Psoas muscle (tissue), 8 donors: Measurements from ENCODE around the gene SBNO2. TPM values are rescaled to one million over a fixed set of nuclear protein-coding genes. Genes with fewer than 3 reads are reported as not detected.

Experiments used
- ATAC-seq, 4 donors: fragments of 200-7000 bp; cut with Tn5 transposase; one replicate each; pipeline ENCODE4 v1.9.1; 2020; ENCODE audit warnings: moderate library complexity in 3 of 4, mild to moderate bottlenecking in 2 of 4
- DNase-seq, 2 donors: peaks; one replicate each; pipeline ENCODE4 v3.0.0-alpha.2; 2020
- H3K27ac ChIP-seq: fragments of 200-600 bp; one replicate; pipeline ENCODE4 v1.8.0; 2022
- H3K27me3 ChIP-seq, 3 donors: fragments of 200-600 bp in 1 of 3; one replicate each; pipeline versions ENCODE4 v1.6.1 to v1.8.0; 2013 to 2022; ENCODE audit warnings: low read length in 2 of 3, mild to moderate bottlenecking in 2 of 3, moderate library complexity in 1 of 3; ENCODE audit not compliant: insufficient read depth in 3 of 3
- H3K36me3 ChIP-seq, 2 donors: fragments of 200-600 bp in 1 of 2; one replicate each; pipeline versions ENCODE4 v1.6.1 to v1.8.0; 2013 to 2022; ENCODE audit warnings: low read depth in 1 of 2, mild to moderate bottlenecking in 1 of 2, moderate library complexity in 1 of 2; ENCODE audit not compliant: insufficient read depth in 1 of 2
- H3K4me1 ChIP-seq: fragments of 200-600 bp; one replicate; pipeline ENCODE4 v1.8.0; 2022
- H3K4me3 ChIP-seq: fragments of 200-600 bp; one replicate; pipeline ENCODE4 v1.8.0; 2022; ENCODE audit warnings: mild to moderate bottlenecking
- H3K9me3 ChIP-seq: fragments of 200-600 bp; one replicate; pipeline ENCODE4 v1.8.0; 2022
- CTCF ChIP-seq: fragments of 200-600 bp; IDR thresholded peaks from one replicate; pipeline ENCODE4 v1.8.0; 2022; ENCODE audit warnings: antibody characterized with exemption
- WGBS, 3 donors: extraction: QIAGEN DNeasy Blood & Tissue Kit; methylation state at CpG; one replicate each; pipeline versions ENCODE4 v1.1.6 to v1.1.7; 2013; 5-methylcytosine and 5-hydroxymethylcytosine counted together
- intact Hi-C, 2 donors: fragments of 100-400 bp; cut with DNase I; formaldehyde crosslinking; loops; one replicate each; pipeline versions ENCODE4 v1.11.0 to v1.14.2; 2022
- polyA plus RNA-seq, 3 donors: library from polyadenylated mRNA; stranded (reverse); fragments of 200-250 nt; gene quantifications; one replicate each; pipeline ENCODE4 v1.2.3, GENCODE V29; 2013
- total RNA-seq, 4 donors: library from RNA; stranded (reverse); fragmentation: NEBNext Ultra II Directional in 2 of 4; extraction: Animal tissue kit (Norgen Biotek cat#: 25700) in 2 of 4; gene quantifications; one replicate each; pipeline versions ENCODE4 v1.2.1 to v1.2.4, GENCODE V29; 2021 to 2023
- donor health status: healthy with polysubstance abuse.
- donor health status: DM: no; HTN: no; CAD: no; lungs with moderate emphysema.
- donor health status: Bipolar disorder and iron deficiency.
- donor health status: healthy.
- donor health status: DM: yes; HTN: yes; CAD: no.
- donor health status: DM: no; HTN: no; CAD: no.
- donor health status: DM: no; HTN: no; CAD: no.
- donor health status: DM: yes; HTN: yes; CAD: no.

The SBNO2 gene
- total and polyA plus RNA-seq, 7 donors: 18.5 to 138 (median 47.2) TPM

GRCh38 chr19:1172353-1173158 is 1.5 kb downstream of the SBNO2 start:
- Histone ChIP-seq H3K4me3 (peak overlapping the region; percentile 87), H3K36me3 (no peaks in the 10 kb centered on the region), H3K27me3 (peaks cover 0 to 2% (median 1%) of the 10 kb centered on the region in 3 donors), H3K9me3 (no peaks in the 10 kb centered on the region), H3K27ac (peak overlapping the region; percentile 92), H3K4me1 (peaks cover 24% of the 10 kb centered on the region)
- intact Hi-C loops: loop anchor here in 1 of 2 donors (5.0 kb wide), 1 partner anchor 40 kb away; no protein-coding TSS in a partner anchor
- no peak for TF ChIP-seq CTCF
- WGBS, 3 donors: 10 to 19% (median 13%) methylated on average over 28 to 36 of the region's 36 CpGs
- peak; percentile 79 to 85 for DNase-seq
- ATAC-seq: peak; percentile 67 to 82 (median 74)

DNA sequence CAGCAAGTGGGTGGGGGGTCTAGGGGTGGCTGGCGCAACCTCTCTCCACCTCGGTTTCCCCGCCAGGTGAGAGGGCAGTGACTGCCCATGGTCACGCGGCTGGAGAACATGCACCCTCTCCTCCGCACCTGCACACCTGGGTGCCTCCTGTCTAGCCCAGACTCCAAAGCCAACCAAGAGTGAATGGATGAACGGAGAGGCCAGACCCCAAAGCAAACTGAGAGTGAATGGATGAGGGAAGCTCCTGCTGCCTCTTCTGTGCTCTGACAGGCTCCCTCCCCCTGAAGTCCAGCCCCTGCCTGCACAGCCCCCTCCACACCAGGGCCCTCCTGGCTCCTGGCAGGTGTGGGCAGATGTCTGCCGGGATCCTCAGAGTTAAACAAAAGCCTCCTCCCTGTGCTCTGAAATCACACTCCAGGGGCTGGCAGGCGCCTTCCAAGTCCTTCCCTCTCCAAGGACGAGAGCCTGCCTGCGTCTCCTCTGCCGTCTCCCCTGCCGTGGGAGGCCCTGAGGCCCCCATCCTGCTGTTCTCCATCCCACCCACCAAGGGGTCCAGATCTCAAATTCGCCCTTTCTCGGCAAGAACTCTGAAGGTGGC is 2.2 kb downstream of the SBNO2 start:
- Histone ChIP-seq H3K27ac (peak overlapping the region; percentile 92), H3K36me3 (no peaks in the 10 kb centered on the region), H3K4me3 (peak overlapping the region; percentile 87), H3K9me3 (no peaks in the 10 kb centered on the region), H3K27me3 (peaks cover 0 to under 1% (median 0%) of the 10 kb centered on the region in 3 donors), H3K4me1 (peaks cover 19% of the 10 kb centered on the region)
- DNase-seq: peak in 1 of 2 donors; percentile 50
- TF ChIP-seq CTCF: no peak
- no peak for ATAC-seq
- intact Hi-C loops: loop anchor here in 1 of 2 donors (5.0 kb wide), 1 partner anchor 40 kb away; no protein-coding TSS in a partner anchor
- 63 to 80% (median 67%) methylated on average over 15 of the region's 15 CpGs for WGBS, 3 donors

DNA sequence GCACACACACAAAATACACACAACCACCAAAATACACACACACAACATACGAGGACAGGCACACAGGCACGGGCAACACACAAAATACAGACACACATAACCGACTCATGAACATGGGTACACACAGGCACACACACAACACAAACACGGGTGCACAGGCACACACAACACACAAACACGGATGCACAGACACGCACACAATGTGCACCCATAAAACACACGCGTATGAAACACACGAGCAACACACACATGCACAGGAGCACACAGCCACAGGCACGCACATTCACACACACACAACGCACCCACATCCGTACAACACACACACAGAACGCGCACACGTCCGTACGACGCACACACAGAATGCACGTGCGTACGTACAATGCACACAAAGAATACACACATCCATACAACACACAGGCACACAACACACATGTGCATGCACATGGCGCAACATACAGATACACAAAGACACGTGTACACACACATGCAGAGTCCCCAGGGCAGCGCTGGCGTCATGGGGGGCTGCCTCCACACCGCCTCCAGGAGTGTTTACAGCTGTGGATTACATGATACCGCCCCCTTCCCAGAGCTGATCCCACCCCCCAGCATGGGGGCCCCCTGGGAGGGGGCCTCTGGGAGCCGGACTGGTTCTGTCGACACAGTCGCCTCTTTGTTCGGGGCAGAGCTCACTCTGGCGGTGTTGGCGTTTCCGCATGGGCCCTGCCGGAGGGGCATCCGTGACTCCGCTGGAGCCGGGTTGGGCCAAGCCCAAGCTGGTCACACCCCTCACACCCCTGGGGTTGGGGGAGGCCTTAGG is 2.9 kb downstream of the SBNO2 start:
- DNase-seq (peak in 1 of 2 donors; percentile 53), ATAC-seq (no peak)
- Histone ChIP-seq H3K4me3 (peak overlapping the region; percentile 87), H3K4me1 (peaks cover 19% of the 10 kb centered on the region), H3K36me3 (no peaks in the 10 kb centered on the region), H3K27ac (peak overlapping the region; percentile 92), H3K27me3 (no peaks in the 10 kb centered on the region), H3K9me3 (no peaks in the 10 kb centered on the region)
- TF ChIP-seq CTCF: no peak
- 86 to 92% (median 88%) methylated on average over 38 of the region's 38 CpGs for WGBS, 3 donors
- intact Hi-C loops: loop anchor here in 1 of 2 donors (5.0 kb wide), 1 partner anchor 39 kb away; no protein-coding TSS in a partner anchor

GRCh38 chr19:1169921-1170885 is 3.9 kb downstream of the SBNO2 start:
- Histone ChIP-seq H3K36me3 (no peaks in the 10 kb centered on the region), H3K27me3 (no peaks in the 10 kb centered on the region), H3K9me3 (no peaks in the 10 kb centered on the region), H3K4me3 (no peak overlapping the region), H3K4me1 (peaks cover 19% of the 10 kb centered on the region), H3K27ac (peak overlapping the region; percentile 46)
- 84% methylated on average over 52 of the region's 52 CpGs for WGBS, 3 donors
- no peak for TF ChIP-seq CTCF
- intact Hi-C loops: loop anchor here in 1 of 2 donors (5.0 kb wide), 1 partner anchor 38 kb away; no protein-coding TSS in a partner anchor
- ATAC-seq: no peak
- DNase-seq: peak; percentile 68 to 81
